T-helper 17 cell (primary cell): ENCODE data around the gene NR5A2. TPM values are rescaled to one million over a fixed set of nuclear protein-coding genes. Genes with fewer than 3 reads are reported as not detected.

Experiments used
- ATAC-seq: fragments of 150-1000 bp; cut with Tn5 transposase; 2 replicates; pipeline ENCODE4 v1.10.0; 2021; ENCODE audit warnings: mild to moderate bottlenecking, moderate library complexity
- DNase-seq, 3 donors: peaks; one replicate each; pipeline versions ENCODE4 v3.0.0 to v3.0.0-alpha.2; 2020 to 2021
- H3K9me3 ChIP-seq: one replicate; pipeline ENCODE4 v1.7.0; 2013; ENCODE audit warnings: low read length, mild to moderate bottlenecking; ENCODE audit not compliant: control insufficient read depth, poor library complexity, severe bottlenecking
- H3K27ac Mint-ChIP-seq: one replicate; pipeline ENCODE4 v1.8.0; 2022; ENCODE audit warnings: mild to moderate bottlenecking, moderate library complexity, mixed read lengths
- H3K27me3 Mint-ChIP-seq: one replicate; pipeline ENCODE4 v1.8.0; 2022; ENCODE audit warnings: mixed read lengths
- H3K36me3 Mint-ChIP-seq: one replicate; pipeline ENCODE4 v1.8.0; 2022; ENCODE audit warnings: low read depth, mixed read lengths
- H3K4me1 Mint-ChIP-seq: one replicate; pipeline ENCODE4 v1.8.0; 2022; ENCODE audit warnings: mild to moderate bottlenecking, mixed read lengths
- H3K4me3 Mint-ChIP-seq: one replicate; pipeline ENCODE4 v1.8.0; 2022; ENCODE audit warnings: mild to moderate bottlenecking, moderate library complexity, mixed read lengths
- total RNA-seq, 4 donors: library from RNA in 2 of 4; stranded (reverse) in 2 of 4; gene quantifications; one replicate each; pipeline ENCODE4 v1.2.3 and lab custom pipeline; 2022 to 2026

NR5A2 gene
- total RNA-seq, 2 donors from 2014 or later, result not detected

DNA sequence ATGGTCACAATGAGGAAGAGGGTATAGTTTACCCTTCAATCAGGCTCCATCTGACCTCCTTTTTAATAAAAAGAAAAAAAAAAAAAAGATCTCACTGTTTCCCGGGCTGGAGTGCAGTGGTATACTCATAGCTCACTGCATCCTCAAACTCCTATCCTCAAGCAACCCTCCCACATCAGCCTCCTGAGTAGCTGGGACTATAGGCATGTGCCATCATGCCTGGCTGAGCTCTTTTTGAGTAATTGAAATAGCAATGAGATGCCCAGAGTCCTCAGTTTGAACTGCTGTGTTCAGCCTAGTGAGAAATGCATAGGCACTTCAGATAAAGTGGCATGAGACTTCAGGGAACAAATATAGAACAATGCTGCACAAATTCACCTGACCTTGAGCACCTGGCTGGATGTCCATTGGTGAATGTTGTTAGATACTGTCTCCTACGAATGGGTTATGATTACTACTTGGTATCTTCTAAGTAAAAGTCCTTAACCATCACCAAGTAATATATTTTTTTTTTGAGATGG is 67.6 kb downstream of the NR5A2 start:
- DNase-seq, result no peak
- Mint-ChIP-seq H3K36me3 (no peaks in the 10 kb centered on the region), H3K4me3 (no peak overlapping the region), H3K27ac (no peak overlapping the region), H3K27me3 (peaks cover 32% of the 10 kb centered on the region), H3K4me1 (no peaks in the 10 kb centered on the region)
- ATAC-seq, result no peak
- H3K9me3 ChIP-seq, result no peaks in the 10 kb centered on the region

DNA sequence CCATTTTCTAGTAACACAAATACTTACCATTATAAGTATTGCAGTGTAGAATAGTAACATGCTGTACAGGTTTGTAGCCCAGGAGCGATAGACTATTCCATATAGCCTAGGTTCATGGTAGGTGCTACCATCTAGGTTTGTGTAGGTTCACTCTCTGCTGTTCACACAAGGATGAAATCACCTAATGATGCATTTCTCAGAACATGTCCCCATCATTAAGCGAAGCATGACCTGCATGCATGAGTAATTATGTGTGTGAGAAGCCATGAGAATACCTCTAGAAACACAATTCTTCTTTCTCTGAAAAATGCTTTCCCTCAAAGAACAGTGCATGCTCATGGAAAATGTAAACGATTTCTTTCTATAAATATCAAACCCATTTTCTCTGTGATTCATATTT is 69.3 kb downstream of the NR5A2 start:
- no peaks in the 10 kb centered on the region for H3K9me3 ChIP-seq
- Mint-ChIP-seq H3K27ac (no peak overlapping the region), H3K27me3 (peaks cover 30% of the 10 kb centered on the region), H3K36me3 (no peaks in the 10 kb centered on the region), H3K4me1 (no peaks in the 10 kb centered on the region), H3K4me3 (no peak overlapping the region)
- DNase-seq, result no peak
- ATAC-seq, result no peak

DNA sequence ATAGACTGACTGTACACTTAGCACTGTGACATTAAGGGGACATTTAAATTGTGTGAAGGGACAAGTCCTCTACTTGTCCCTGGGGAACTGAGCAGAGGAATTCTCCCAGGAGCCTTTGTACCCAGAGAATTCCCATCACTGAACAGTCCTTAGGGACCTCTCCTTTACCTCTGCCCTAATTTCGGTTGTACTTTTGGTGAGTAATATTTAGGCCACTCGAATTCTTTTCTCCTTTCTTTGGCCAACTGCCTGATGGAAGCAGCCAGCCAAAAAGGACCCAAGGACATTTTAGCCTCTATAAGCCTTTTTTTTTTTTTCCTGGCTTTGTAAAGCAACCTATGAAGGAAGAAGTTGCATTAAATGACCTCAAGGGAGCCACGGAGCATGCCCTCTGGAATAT is 71.5 kb downstream of the NR5A2 start:
- no peak overlapping the region for H3K4me3 Mint-ChIP-seq
- peaks cover 3% of the 10 kb centered on the region for H3K4me1 Mint-ChIP-seq
- DNase-seq (no peak), ATAC-seq (no peak)
- H3K9me3 ChIP-seq, result no peaks in the 10 kb centered on the region
- H3K36me3 Mint-ChIP-seq, result peaks cover 2% of the 10 kb centered on the region
- peaks cover 22% of the 10 kb centered on the region for H3K27me3 Mint-ChIP-seq
- H3K27ac Mint-ChIP-seq, result no peak overlapping the region

DNA sequence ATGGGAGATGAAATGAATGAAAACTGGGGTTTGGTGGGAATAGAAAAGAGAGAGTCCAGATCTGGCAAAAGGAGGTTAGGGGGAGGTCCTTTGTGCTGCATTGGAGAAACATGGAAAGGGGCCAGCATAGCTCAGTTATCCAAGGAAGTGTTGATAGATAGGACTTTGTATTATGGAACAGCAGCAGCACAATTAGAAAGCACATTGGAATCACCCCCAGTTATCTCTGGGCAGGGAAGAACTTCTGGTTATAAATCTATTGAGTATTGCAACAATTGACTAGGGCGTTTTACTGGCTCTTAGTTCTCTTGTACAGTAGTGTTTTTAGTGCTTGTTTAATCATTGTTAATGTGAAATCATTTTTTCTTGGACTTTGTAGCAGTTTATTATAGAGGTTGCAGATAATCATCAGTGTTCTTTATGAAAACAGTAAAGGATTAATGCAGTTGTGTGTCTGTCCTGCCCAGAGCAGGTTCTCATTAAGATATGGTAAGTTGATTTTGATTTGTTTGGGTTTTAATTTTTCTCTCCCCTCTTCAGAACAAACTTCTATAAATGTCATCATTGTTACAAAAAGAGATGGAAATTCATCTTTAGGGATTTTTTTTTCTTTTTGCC is 76.6 kb downstream of the NR5A2 start:
- Mint-ChIP-seq H3K27ac (no peak overlapping the region), H3K36me3 (peaks cover 2% of the 10 kb centered on the region), H3K4me1 (peaks cover 3% of the 10 kb centered on the region), H3K27me3 (peaks cover 32% of the 10 kb centered on the region), H3K4me3 (no peak overlapping the region)
- ATAC-seq (no peak), DNase-seq (no peak)
- no peaks in the 10 kb centered on the region for H3K9me3 ChIP-seq

DNA sequence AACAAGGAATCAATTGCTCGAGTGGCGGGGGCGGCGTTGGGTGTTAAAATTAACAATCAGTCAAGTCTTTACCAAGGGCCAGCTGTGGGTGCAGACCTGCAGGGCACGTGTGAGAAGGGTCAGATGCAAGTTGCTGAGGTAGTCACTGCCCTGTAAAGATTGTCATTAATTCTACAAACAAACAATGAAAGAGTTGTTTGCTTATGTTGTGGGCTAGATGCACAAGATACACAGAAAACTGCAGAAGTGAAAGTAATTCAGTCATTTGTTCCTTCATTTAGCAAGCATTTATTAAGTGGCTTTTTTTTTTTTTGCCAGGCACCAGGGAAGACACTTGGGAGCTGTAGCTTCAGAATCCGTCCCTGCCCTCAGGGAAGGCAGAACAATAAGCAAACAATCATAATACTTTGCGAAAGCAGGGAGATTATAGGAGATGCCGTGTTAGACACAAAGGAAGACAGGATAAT is 79.5 kb downstream of the NR5A2 start:
- no peak overlapping the region for H3K27ac Mint-ChIP-seq
- ATAC-seq, result no peak

DNA sequence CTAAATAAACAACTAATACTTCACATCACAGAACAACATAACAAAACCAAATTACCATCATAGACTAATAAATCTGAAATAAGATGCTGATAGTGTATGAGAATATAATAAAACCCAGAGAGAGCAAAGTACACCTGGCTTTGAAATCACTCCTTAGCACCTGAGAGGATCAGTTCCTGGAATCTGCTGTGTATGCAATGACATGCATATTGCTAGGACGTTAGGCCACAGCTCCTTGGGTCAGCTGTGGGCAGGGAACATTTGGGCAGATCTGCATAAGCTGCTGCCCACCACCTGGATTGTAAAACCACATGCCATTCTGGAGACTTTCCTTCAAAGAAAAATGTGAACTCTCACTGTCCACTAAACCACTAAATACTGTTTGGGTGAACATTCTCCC is 81.1 kb downstream of the NR5A2 start:
- H3K27me3 Mint-ChIP-seq, result peaks cover 39% of the 10 kb centered on the region
- peaks cover 3% of the 10 kb centered on the region for H3K36me3 Mint-ChIP-seq
- no peak for ATAC-seq

More for the DNA sequence above, 79.5 kb downstream of the NR5A2 start:
- Mint-ChIP-seq H3K4me3 (no peak overlapping the region), H3K4me1 (peaks cover 3% of the 10 kb centered on the region), H3K36me3 (peaks cover 3% of the 10 kb centered on the region), H3K27me3 (peaks cover 38% of the 10 kb centered on the region)
- no peak for DNase-seq
- H3K9me3 ChIP-seq, result no peaks in the 10 kb centered on the region

DNA sequence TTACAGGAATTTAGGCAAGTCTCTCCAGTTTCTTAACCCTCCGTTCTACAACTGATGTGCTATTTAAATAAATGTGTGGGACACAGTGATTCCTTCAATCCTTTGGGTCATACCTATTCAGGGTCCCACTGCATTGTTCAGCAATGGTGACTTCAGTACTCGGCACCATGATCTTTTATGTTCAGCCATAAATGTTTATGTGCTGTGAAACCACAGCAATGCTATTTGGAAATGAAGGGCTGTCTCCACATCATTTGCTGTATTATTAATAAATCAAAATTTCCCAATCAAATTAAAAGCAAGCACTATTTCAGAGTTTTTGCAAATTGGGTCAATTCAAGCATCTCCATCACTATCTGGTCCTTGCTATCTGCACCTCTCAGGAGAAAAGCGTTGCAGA is 84.8 kb downstream of the NR5A2 start:
- no peaks in the 10 kb centered on the region for H3K9me3 ChIP-seq
- Mint-ChIP-seq H3K36me3 (peaks cover 2% of the 10 kb centered on the region), H3K4me3 (no peak overlapping the region), H3K27me3 (peaks cover 29% of the 10 kb centered on the region), H3K27ac (no peak overlapping the region), H3K4me1 (peaks cover 2% of the 10 kb centered on the region)
- DNase-seq, result no peak
- ATAC-seq, result no peak

More for the DNA sequence above, 81.1 kb downstream of the NR5A2 start:
- Mint-ChIP-seq H3K4me1 (peaks cover 2% of the 10 kb centered on the region), H3K4me3 (no peak overlapping the region), H3K27ac (no peak overlapping the region)
- no peaks in the 10 kb centered on the region for H3K9me3 ChIP-seq
- DNase-seq, result no peak

DNA sequence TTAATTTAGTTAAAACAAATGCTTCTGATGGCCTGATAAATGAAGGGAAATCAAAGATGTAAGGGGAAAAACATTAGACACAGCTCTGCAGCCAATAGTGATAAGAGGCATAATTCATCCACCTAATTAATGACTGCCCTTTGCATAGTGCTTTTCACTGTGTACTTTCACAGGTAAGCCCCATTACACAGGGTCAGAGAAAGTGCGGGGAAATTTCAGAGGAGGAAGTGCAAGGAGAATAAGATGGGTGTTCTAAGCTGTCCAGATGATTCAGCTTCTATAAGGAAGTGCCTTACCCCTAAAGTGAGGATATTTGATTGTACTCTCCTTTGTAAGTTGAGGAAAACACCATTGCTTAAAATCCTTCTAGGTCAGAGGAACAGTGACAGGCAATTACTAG is 88.0 kb downstream of the NR5A2 start:
- Mint-ChIP-seq H3K27me3 (peaks cover 20% of the 10 kb centered on the region), H3K4me3 (no peak overlapping the region), H3K4me1 (peaks cover 2% of the 10 kb centered on the region), H3K27ac (no peak overlapping the region), H3K36me3 (no peaks in the 10 kb centered on the region)
- ATAC-seq (no peak), DNase-seq (no peak)
- H3K9me3 ChIP-seq, result no peaks in the 10 kb centered on the region

DNA sequence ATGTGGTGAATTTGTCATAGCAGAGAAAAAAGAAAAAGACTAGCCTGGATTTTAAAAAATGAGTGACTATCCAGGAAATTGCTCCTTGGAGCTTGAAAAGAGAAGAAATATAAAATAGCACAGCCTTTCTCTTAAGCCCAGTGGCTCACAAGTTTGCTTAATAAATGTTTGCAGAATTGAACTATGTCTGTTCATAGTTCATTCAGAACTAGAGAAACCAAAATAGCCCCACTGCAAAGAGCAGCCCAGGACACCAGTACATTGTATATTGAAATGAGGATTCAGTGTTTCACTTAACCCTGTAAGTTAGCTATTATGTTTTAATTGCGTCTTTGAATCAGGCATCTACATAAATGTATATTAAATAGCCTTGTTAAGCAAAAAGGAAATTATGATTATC is 88.8 kb downstream of the NR5A2 start:
- H3K36me3 Mint-ChIP-seq, result no peaks in the 10 kb centered on the region
- peaks cover 2% of the 10 kb centered on the region for H3K4me1 Mint-ChIP-seq
- no peak overlapping the region for H3K4me3 Mint-ChIP-seq
- H3K27me3 Mint-ChIP-seq, result peaks cover 25% of the 10 kb centered on the region
- no peaks in the 10 kb centered on the region for H3K9me3 ChIP-seq
- no peak for ATAC-seq
- no peak overlapping the region for H3K27ac Mint-ChIP-seq
- DNase-seq, result no peak

DNA sequence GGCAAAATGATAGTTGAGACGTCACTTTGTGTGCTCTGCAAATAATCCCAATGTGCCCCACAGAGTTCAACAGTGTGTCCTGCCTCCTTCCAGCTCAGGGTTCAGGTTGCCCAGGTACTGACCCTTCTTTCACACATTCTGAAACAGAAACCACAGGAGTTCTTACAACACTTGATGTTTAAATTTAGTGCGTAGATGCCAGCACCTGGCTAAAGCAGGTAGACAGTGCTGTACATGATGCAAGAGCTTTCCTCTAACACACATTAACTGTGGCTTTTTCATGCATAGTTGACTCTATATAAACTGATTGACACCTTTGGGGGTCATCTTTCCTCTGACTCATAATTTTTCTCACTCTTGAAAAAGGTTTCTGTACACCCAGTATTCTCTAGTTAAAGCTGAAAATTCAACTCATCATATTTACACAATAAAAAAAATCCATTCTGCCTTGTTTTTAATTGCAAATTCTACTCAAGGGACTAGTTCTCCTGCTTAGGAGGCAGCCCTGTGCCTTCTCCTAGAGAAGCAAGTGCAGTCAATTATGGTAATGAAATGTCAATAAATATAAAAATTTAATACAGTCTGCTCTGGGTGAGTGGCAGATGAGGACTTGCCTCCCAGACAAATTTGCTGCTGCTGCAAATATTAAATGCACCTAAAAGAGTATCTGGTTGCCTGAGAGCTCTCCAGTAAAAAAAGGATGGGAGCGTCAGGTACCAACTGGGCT is 91.4 kb downstream of the NR5A2 start:
- Mint-ChIP-seq H3K27ac (no peak overlapping the region), H3K4me3 (no peak overlapping the region), H3K4me1 (no peaks in the 10 kb centered on the region), H3K27me3 (peaks cover 29% of the 10 kb centered on the region), H3K36me3 (peaks cover 3% of the 10 kb centered on the region)
- H3K9me3 ChIP-seq, result no peaks in the 10 kb centered on the region
- ATAC-seq (no peak), DNase-seq (no peak)

DNA sequence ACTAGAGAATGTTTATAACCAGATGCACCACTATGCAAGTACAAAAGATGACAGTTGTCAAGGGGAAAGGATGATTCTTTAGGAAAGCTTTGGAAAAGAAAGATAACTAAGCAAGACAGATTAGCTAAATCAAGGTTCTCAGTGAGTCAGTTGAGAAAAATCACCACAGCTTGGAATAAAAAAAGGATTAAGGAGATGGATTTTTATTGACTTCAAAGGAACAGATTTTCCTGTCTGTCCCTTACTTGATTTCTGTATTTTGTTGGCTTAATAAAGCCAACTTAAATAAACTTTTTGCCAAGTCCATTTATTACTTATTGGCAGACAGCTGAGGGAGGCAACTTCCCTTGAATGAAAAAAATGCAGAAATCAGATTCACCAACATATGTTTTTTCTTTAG is 93.9 kb downstream of the NR5A2 start:
- DNase-seq, result no peak
- no peak overlapping the region for H3K4me3 Mint-ChIP-seq
- ATAC-seq, result no peak
- no peaks in the 10 kb centered on the region for H3K4me1 Mint-ChIP-seq
- H3K27ac Mint-ChIP-seq, result no peak overlapping the region
- H3K27me3 Mint-ChIP-seq, result peaks cover 18% of the 10 kb centered on the region
- peaks cover 3% of the 10 kb centered on the region for H3K36me3 Mint-ChIP-seq
- no peaks in the 10 kb centered on the region for H3K9me3 ChIP-seq

DNA sequence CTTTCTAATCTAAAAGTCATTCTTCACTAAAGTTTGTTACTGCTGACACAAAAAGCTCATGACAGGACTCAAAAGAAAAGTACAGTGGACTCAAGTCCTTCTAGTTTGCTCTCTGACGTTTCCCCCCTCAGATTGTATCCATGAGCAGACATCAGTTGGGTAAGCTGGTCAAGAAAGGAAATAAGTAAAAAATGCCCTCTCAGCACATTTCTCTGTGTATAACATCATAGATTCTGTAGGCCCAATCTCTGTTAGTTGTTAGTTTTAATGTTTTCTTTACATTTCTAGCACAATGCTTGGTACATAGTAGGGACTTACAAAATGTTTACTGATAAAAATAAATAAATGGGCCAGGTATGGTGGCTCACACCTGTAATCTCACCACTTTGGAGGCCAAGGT is 96.8 kb downstream of the NR5A2 start:
- H3K9me3 ChIP-seq, result no peaks in the 10 kb centered on the region
- Mint-ChIP-seq H3K4me1 (peaks cover 4% of the 10 kb centered on the region), H3K4me3 (no peak overlapping the region), H3K27me3 (peaks cover 18% of the 10 kb centered on the region), H3K27ac (no peak overlapping the region), H3K36me3 (peaks cover 3% of the 10 kb centered on the region)
- no peak for DNase-seq
- ATAC-seq, result no peak

DNA sequence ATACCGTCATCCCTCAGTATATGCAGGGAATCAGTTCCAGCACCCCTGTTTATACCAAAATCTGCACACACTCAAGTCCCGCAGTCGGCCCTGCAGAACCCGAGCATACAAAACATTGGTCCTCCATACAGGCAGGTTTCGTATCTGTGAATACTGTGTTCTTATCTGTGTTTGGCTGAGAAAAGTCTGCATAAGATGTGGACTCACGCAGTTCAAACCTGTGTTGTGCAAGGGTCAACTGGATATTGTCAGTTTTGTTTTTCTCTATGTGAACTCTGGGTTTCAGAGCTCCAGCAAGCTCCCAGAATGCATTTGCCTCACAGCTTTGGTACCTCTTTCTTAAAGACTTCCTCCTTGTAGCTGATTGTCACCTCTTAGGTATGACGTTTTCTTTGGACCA is 100.6 kb downstream of the NR5A2 start:
- Mint-ChIP-seq H3K27me3 (peaks cover 3% of the 10 kb centered on the region), H3K4me3 (no peak overlapping the region), H3K36me3 (peaks cover 1% of the 10 kb centered on the region), H3K4me1 (peaks cover 12% of the 10 kb centered on the region), H3K27ac (no peak overlapping the region)
- no peak for ATAC-seq
- DNase-seq, result no peak
- H3K9me3 ChIP-seq, result no peaks in the 10 kb centered on the region
